SJSA1 (cell line): ENCODE results near the gene PRKN. TPM values are rescaled to one million over a fixed set of nuclear protein-coding genes. Genes with fewer than 3 reads are reported as not detected.

ENCODE experiments used
- DNase-seq, 2 experiments: peaks; one replicate each; pipeline ENCODE4 v3.0.0-alpha.2; 2015 to 2020; ENCODE audit warnings: low spot score in 2 of 2, low read depth in 1 of 2
- H3K27ac ChIP-seq: fragments of 250-450 bp; sonication (Bioruptor Pico); 2 replicates; pipeline ENCODE4 v1.5.1; 2020; ENCODE audit warnings: mild to moderate bottlenecking, moderate library complexity
- H3K27me3 ChIP-seq: fragments of 250-450 bp; sonication (Bioruptor Pico); replicated peaks from 2 replicates; pipeline ENCODE4 v1.5.1; 2020; ENCODE audit warnings: mild to moderate bottlenecking, moderate library complexity
- H3K36me3 ChIP-seq: fragments of 250-450 bp; sonication (Bioruptor Pico); 2 replicates; pipeline ENCODE4 v1.5.1; 2020; ENCODE audit warnings: mild to moderate bottlenecking
- H3K4me1 ChIP-seq: fragments of 250-450 bp; sonication (Bioruptor Pico); replicated peaks from 2 replicates; pipeline ENCODE4 v1.6.1; 2021; ENCODE audit warnings: mild to moderate bottlenecking
- H3K4me3 ChIP-seq: fragments of 250-450 bp; sonication (Bioruptor Pico); 2 replicates; pipeline ENCODE4 v1.5.1; 2020; ENCODE audit warnings: mild to moderate bottlenecking
- H3K9me3 ChIP-seq: fragments of 250-450 bp; sonication (Bioruptor Pico); replicated peaks from 2 replicates; pipeline ENCODE4 v1.5.1; 2020; ENCODE audit warnings: mild to moderate bottlenecking
- total RNA-seq: library from RNA; depleted of rRNA; stranded (reverse); fragments of >200 nt; shearing (Covaris generic); gene quantifications from 2 replicates; pipeline ENCODE4 v1.2.3, GENCODE V29; 2014

The PRKN gene
- total RNA-seq, 1 experiment from 2014 or later: not detected

DNA sequence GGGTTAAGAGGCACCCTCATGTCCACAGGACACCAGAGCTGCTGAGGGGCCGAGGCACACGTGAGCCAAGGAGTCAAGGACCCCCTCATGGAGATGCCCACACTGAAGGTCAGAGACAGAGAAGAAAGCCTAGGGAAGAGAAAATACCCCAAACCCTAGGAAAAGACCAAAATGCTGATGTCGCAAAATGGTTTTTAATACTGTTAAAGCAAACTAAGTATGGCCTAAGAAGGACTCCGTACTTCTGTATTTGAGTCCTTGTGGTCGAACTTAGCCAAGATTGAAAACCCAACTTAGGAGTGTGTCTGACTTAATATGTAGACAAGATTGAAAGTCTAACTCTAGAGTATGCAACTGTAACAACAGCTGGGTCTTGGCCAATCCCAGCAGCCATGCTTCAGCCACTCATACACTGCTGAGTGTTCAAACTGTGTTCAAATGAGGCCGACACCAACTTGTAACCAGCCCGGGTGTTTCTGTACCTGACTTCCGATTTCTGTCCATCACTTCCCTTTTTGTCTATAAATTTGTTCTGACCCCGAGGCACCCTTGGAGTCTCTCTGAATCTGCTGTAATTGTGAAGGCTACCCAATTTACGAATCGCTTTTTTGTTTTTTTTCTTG lies 1361.2 kb downstream of the PRKN start:
- no peaks in the 10 kb centered on the region for H3K36me3 ChIP-seq
- DNase-seq: no peak
- no peak overlapping the region for H3K4me3 ChIP-seq
- H3K27me3 ChIP-seq: no peaks in the 10 kb centered on the region
- no peak overlapping the region for H3K27ac ChIP-seq
- H3K9me3 ChIP-seq: peaks cover 2% of the 10 kb centered on the region; the same call in 1 of the 2 replicates
- no peaks in the 10 kb centered on the region for H3K4me1 ChIP-seq

GRCh38 chr6:161365633-161366032 lies 1361.9 kb downstream of the PRKN start:
- H3K9me3 ChIP-seq: peaks cover 2% of the 10 kb centered on the region; the same call in 1 of the 2 replicates
- no peak overlapping the region for H3K27ac ChIP-seq
- H3K4me1 ChIP-seq: no peaks in the 10 kb centered on the region
- no peak overlapping the region for H3K4me3 ChIP-seq
- DNase-seq: no peak
- H3K27me3 ChIP-seq: no peaks in the 10 kb centered on the region
- no peaks in the 10 kb centered on the region for H3K36me3 ChIP-seq

- Histone ChIP-seq H3K4me1 (no peaks in the 10 kb centered on the region), H3K27ac (no peak overlapping the region)
These were observed 1364.3 kb downstream of the PRKN start for GRCh38 chr6:161363286-161363685.

DNA sequence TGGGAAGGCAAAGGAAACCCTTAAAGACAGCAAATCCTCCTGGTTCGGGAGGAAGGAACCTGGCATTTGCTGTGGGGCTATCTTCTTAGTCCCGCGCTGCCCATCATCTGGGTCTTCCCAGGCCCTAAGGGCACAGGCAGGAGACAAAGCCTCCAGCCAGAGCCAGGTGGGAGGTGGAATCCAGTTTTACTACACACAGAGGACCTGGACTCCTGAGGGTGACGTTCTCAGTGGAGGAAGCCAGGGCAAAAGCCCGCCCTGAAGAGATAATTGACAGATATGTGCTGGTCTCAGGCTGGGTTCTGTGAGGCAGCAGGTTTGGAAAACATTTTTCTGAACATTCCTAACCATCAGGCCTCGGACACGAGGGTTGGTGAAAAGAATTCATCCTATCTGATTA lies 1365.3 kb downstream of the PRKN start:
- Histone ChIP-seq H3K36me3 (no peaks in the 10 kb centered on the region), H3K4me1 (no peaks in the 10 kb centered on the region)
- no peak for DNase-seq

More at GRCh38 chr6:161363286-161363685, 1364.3 kb downstream of the PRKN start:
- H3K4me3 ChIP-seq: no peak overlapping the region
- H3K9me3 ChIP-seq: peaks cover 4% of the 10 kb centered on the region; the same call in 1 of the 2 replicates
- no peaks in the 10 kb centered on the region for H3K36me3 ChIP-seq
- H3K27me3 ChIP-seq: no peaks in the 10 kb centered on the region
- DNase-seq: no peak

GRCh38 chr6:161361529-161361928 lies 1366.0 kb downstream of the PRKN start:
- Histone ChIP-seq H3K4me3 (no peak overlapping the region), H3K36me3 (no peaks in the 10 kb centered on the region), H3K9me3 (peaks cover 4% of the 10 kb centered on the region; the same call in 1 of the 2 replicates), H3K4me1 (no peaks in the 10 kb centered on the region), H3K27ac (no peak overlapping the region), H3K27me3 (no peaks in the 10 kb centered on the region)
- no peak for DNase-seq

More for the DNA sequence above, 1365.3 kb downstream of the PRKN start:
- Histone ChIP-seq H3K27me3 (no peaks in the 10 kb centered on the region), H3K27ac (no peak overlapping the region), H3K4me3 (no peak overlapping the region), H3K9me3 (peaks cover 4% of the 10 kb centered on the region; the same call in 1 of the 2 replicates)

DNA sequence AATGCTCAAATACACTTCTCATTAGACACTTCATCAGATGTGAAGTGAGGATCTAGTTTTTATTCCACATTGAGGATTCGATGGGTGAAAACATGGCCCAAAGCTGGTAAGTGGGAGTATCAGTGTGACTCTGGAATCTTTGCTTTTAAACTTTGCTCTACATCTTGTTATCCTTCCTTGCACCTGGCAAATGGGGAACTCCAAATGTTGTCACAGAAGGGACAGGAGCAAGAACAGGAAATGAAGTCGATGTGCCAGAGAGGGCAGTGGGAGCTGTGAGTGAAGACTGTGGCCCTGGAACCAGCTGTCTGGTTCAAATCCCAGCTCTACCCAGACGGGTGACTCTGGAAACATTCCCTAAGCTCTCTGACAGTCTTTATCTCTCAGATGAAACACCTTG lies 1367.0 kb downstream of the PRKN start:
- peaks cover 4% of the 10 kb centered on the region; the same call in 1 of the 2 replicates for H3K9me3 ChIP-seq
- H3K4me1 ChIP-seq: no peaks in the 10 kb centered on the region
- no peaks in the 10 kb centered on the region for H3K36me3 ChIP-seq
- no peaks in the 10 kb centered on the region for H3K27me3 ChIP-seq
- H3K27ac ChIP-seq: no peak overlapping the region
- DNase-seq: no peak
- no peak overlapping the region for H3K4me3 ChIP-seq

- Histone ChIP-seq H3K4me3 (no peak overlapping the region), H3K27me3 (no peaks in the 10 kb centered on the region), H3K4me1 (no peaks in the 10 kb centered on the region), H3K27ac (no peak overlapping the region), H3K36me3 (no peaks in the 10 kb centered on the region), H3K9me3 (peaks cover 4% of the 10 kb centered on the region; the same call in 1 of the 2 replicates)
- DNase-seq: no peak
These were observed 1368.0 kb downstream of the PRKN start for GRCh38 chr6:161359618-161359945.

DNA sequence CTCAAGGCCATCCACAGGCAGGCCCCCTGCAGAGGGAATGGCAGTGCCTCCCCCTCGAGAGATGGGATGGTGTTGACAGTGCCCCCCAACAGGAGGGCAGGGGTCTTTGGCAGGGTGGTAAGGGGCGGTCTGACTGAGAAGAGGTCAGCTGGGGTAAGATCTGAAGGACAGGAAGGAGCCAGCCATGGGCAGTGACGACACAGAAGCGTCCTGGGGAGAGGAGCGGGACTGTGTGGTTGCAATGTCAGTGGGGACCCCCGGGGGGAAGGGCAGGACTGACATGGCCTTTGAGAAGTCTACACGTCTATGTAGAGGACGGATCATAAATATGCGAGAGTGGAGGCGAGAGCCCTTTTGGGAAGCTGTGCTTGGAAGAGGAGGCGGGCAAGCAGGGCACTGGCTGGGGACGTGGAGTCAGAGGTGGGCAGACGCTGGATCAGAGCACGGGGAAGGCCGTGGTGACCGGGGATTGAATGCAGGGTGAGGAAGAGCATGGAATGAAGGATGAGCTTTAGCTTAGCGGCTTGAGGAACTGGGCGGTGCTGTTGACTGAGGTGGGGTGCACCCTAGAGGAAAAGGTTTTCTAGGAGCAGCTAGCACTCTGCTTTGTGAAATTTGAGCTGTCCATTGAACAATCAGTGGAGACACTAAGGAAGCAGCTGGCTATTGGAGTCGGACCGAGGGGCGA lies 1371.3 kb downstream of the PRKN start:
- Histone ChIP-seq H3K4me3 (no peak overlapping the region), H3K4me1 (no peaks in the 10 kb centered on the region), H3K9me3 (0 out of 2 replicates have a peak, but pooled peaks cover 2% of the 10 kb centered on the region), H3K27ac (no peak overlapping the region), H3K36me3 (no peaks in the 10 kb centered on the region), H3K27me3 (no peaks in the 10 kb centered on the region)
- DNase-seq: no peak

GRCh38 chr6:161355696-161356095 lies 1371.9 kb downstream of the PRKN start:
- no peaks in the 10 kb centered on the region for H3K27me3 ChIP-seq
- no peak overlapping the region for H3K4me3 ChIP-seq
- DNase-seq: no peak
- 0 out of 2 replicates have a peak, but pooled peaks cover 2% of the 10 kb centered on the region for H3K9me3 ChIP-seq
- H3K27ac ChIP-seq: no peak overlapping the region
- H3K4me1 ChIP-seq: no peaks in the 10 kb centered on the region
- no peaks in the 10 kb centered on the region for H3K36me3 ChIP-seq

DNA sequence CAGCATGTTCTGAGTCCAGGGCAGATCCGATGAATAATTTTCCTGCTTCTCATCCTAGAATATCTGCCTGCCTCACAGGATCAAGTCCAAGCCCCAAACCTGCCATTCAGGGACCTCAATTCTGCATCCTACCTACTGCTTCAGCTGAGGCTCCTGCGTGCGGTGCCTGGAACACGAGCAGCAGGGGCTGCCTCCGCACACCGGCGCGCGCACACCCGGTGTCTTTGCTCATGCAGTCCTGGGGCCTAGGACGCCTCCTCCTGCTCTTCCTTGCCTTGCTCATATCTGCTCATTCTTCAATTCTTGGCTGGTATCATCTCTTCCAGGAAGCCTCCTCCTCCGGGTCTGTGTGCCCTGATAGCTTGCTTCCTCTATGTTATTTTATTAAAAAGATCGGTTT lies 1372.6 kb downstream of the PRKN start:
- DNase-seq: no peak
- H3K27ac ChIP-seq: no peak overlapping the region
- H3K4me3 ChIP-seq: no peak overlapping the region
- no peaks in the 10 kb centered on the region for H3K4me1 ChIP-seq
- H3K9me3 ChIP-seq: 0 out of 2 replicates have a peak, but pooled peaks cover under 1% of the 10 kb centered on the region
- H3K27me3 ChIP-seq: no peaks in the 10 kb centered on the region
- H3K36me3 ChIP-seq: no peaks in the 10 kb centered on the region

GRCh38 chr6:161354276-161354840 lies 1373.2 kb downstream of the PRKN start:
- Histone ChIP-seq H3K4me1 (no peaks in the 10 kb centered on the region), H3K27ac (no peak overlapping the region), H3K4me3 (no peak overlapping the region), H3K27me3 (no peaks in the 10 kb centered on the region), H3K36me3 (no peaks in the 10 kb centered on the region), H3K9me3 (no peaks in the 10 kb centered on the region)
- no peak for DNase-seq

DNA sequence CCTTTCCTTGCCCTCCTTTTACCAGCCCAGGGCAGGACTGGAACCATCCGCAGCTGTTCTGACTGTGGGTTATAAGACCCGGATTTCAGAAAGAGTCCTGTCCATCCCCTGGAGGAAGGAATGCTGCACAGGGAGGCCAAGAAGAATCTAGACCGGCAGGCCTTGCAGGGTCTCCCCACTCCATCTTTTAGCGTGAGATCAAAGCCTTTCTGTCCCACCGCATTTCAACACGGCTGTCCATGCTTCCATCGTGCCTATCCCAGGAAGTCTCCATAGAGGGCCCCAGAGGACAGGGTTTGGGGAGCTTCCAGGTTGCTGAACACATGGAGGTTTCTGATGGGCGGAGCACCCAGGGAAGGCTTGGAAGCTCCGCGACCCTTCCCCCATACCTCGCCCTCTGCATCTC lies 1374.4 kb downstream of the PRKN start:
- H3K4me3 ChIP-seq: no peak overlapping the region
- H3K27ac ChIP-seq: no peak overlapping the region
- H3K4me1 ChIP-seq: no peaks in the 10 kb centered on the region
- DNase-seq: no peak
- H3K36me3 ChIP-seq: no peaks in the 10 kb centered on the region
- no peaks in the 10 kb centered on the region for H3K27me3 ChIP-seq
- H3K9me3 ChIP-seq: no peaks in the 10 kb centered on the region

DNA sequence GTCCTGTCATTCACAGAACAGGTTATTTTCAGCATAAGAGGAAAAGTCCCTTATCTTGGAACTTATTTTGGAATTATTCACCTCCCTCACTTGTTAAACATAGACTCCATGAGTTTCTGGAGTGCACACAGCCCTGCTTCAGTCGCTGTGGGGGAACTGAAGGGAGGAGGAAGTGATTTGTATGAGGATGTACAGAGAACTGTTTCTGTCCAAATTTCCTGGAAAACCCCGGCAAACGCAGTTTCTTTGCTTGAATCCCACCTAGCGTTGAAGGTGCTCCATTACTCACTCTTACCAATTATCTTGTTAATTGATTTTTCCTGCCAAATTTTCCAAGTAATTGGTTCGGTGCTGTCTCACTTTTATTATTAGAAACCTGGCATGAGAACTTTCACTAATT lies 1375.7 kb downstream of the PRKN start:
- H3K27me3 ChIP-seq: no peaks in the 10 kb centered on the region
- H3K27ac ChIP-seq: no peak overlapping the region
- no peak overlapping the region for H3K4me3 ChIP-seq
- no peaks in the 10 kb centered on the region for H3K4me1 ChIP-seq
- no peak for DNase-seq
- H3K9me3 ChIP-seq: no peaks in the 10 kb centered on the region
- no peaks in the 10 kb centered on the region for H3K36me3 ChIP-seq

DNA sequence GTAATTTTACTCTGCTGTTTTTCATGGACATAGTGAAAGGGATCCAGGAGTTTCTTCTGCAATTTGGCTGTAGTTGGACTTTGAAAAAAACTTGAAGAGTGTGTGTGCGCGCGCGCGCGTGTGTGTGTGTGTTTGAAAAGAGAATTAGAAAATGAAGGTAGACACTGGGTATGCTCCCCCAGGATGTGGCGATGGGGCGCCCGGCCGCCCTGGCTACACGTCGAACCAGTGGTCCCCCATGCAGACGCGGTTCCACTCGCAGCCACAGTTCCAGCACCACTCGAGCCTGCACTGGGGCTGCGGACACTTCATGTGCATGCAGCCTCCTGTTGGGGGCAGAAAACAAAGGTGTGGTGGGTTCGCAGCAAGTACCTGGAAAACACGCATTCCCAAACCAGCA lies 1377.7 kb downstream of the PRKN start:
- Histone ChIP-seq H3K27ac (no peak overlapping the region), H3K4me1 (no peaks in the 10 kb centered on the region), H3K9me3 (no peaks in the 10 kb centered on the region), H3K27me3 (no peaks in the 10 kb centered on the region), H3K4me3 (no peak overlapping the region), H3K36me3 (no peaks in the 10 kb centered on the region)
- no peak for DNase-seq
